ENCODE data around the gene NDUFA13.

- no peak for TF ChIP-seq USF2 (IDR thresholded peaks at IDR 0.05; ENCODE audit: borderline replicate concordance, low read depth, low read length)
- no peak for TF ChIP-seq POLR2AphosphoS5 (IDR thresholded peaks at IDR 0.05; ENCODE audit: low read depth, low read length)
- TF ChIP-seq MAX (IDR thresholded peaks at IDR 0.05; ENCODE audit: low read depth): no peak
- TF ChIP-seq ELF1 (IDR thresholded peaks at IDR 0.05): no peak
- TF ChIP-seq CTCF (IDR thresholded peaks at IDR 0.05): no peak
- no peak for TF ChIP-seq RAD21 (IDR thresholded peaks at IDR 0.05; ENCODE audit: low read length)
- TF ChIP-seq IRF3 (IDR thresholded peaks at IDR 0.05; ENCODE audit: low read depth, low read length): no peak
- no peak for TF ChIP-seq PBX3 (IDR thresholded peaks at IDR 0.05)
- no peak for TF ChIP-seq RFX5 (IDR thresholded peaks at IDR 0.05; ENCODE audit: low read length)
These were observed 14.9 kb downstream of the NDUFA13 start for GRCh38 chr19:19530889-19531288.

Data from SK-N-SH (cell line).